T-helper 17 cell (primary cell): ENCODE measurements around the gene INTS1. TPM values are rescaled to one million over a fixed set of nuclear protein-coding genes. Genes with fewer than 3 reads are reported as not detected.
"Not testable (repeated sequence)": the region's sequence is repeated elsewhere in the genome, so short reads cannot be mapped to it uniquely, and the experiment has no call there.

Experiments
- ATAC-seq: fragments of 150-1000 bp; cut with Tn5 transposase; 2 replicates; pipeline ENCODE4 v1.10.0; 2021; ENCODE audit warnings: mild to moderate bottlenecking, moderate library complexity
- DNase-seq, 3 donors: peaks; one replicate each; pipeline versions ENCODE4 v3.0.0 to v3.0.0-alpha.2; 2020 to 2021
- H3K9me3 ChIP-seq: one replicate; pipeline ENCODE4 v1.7.0; 2013; ENCODE audit warnings: low read length, mild to moderate bottlenecking; ENCODE audit not compliant: control insufficient read depth, poor library complexity, severe bottlenecking
- H3K27ac Mint-ChIP-seq: one replicate; pipeline ENCODE4 v1.8.0; 2022; ENCODE audit warnings: mild to moderate bottlenecking, moderate library complexity, mixed read lengths
- H3K27me3 Mint-ChIP-seq: one replicate; pipeline ENCODE4 v1.8.0; 2022; ENCODE audit warnings: mixed read lengths
- H3K36me3 Mint-ChIP-seq: one replicate; pipeline ENCODE4 v1.8.0; 2022; ENCODE audit warnings: low read depth, mixed read lengths
- H3K4me1 Mint-ChIP-seq: one replicate; pipeline ENCODE4 v1.8.0; 2022; ENCODE audit warnings: mild to moderate bottlenecking, mixed read lengths
- H3K4me3 Mint-ChIP-seq: one replicate; pipeline ENCODE4 v1.8.0; 2022; ENCODE audit warnings: mild to moderate bottlenecking, moderate library complexity, mixed read lengths
- total RNA-seq, 4 donors: library from RNA in 2 of 4; stranded (reverse) in 2 of 4; gene quantifications; one replicate each; pipeline ENCODE4 v1.2.3 and lab custom pipeline; 2022 to 2026

The INTS1 gene
- total RNA-seq, 2 donors from 2014 or later: 88.2 to 89.4 TPM

DNA sequence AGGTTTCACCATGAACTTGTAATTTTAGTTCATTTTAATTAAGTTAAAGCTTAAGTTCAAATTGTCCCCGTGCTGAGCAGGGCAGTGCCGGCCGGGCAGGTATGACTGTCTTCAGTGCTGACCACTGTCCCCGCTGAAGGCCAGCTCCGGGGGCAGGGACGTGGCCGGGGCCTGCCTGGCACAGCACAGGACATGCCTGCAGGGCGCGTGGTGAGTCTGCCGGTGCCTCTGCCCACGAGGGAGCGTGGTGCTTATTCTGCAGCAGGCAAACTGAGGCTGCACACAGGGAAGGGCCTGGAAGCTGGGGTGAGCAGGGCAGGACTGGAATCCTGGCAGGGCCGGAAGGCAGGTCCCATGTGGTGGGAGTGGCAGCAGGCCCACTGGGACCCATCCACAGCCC is 54.7 kb downstream of the INTS1 start:
- H3K4me1 Mint-ChIP-seq: no peaks in the 10 kb centered on the region
- ATAC-seq (no peak), DNase-seq (no peak)
- H3K36me3 Mint-ChIP-seq: no peaks in the 10 kb centered on the region
- H3K4me3 Mint-ChIP-seq: no peak overlapping the region
- no peaks in the 10 kb centered on the region for H3K9me3 ChIP-seq
- H3K27me3 Mint-ChIP-seq: no peaks in the 10 kb centered on the region
- no peak overlapping the region for H3K27ac Mint-ChIP-seq

GRCh38 chr7:1448958-1449357 is 55.2 kb downstream of the INTS1 start:
- H3K36me3 Mint-ChIP-seq: no peaks in the 10 kb centered on the region
- H3K9me3 ChIP-seq: no peaks in the 10 kb centered on the region
- no peak for ATAC-seq
- H3K4me3 Mint-ChIP-seq: no peak overlapping the region
- H3K27me3 Mint-ChIP-seq: no peaks in the 10 kb centered on the region
- H3K27ac Mint-ChIP-seq: no peak overlapping the region
- no peaks in the 10 kb centered on the region for H3K4me1 Mint-ChIP-seq
- DNase-seq: no peak

GRCh38 chr7:1447551-1448244 is 56.5 kb downstream of the INTS1 start:
- no peak overlapping the region for H3K27ac Mint-ChIP-seq

GRCh38 chr7:1447112-1447511 is 57.1 kb downstream of the INTS1 start:
- H3K4me1 Mint-ChIP-seq: no peaks in the 10 kb centered on the region
- no peaks in the 10 kb centered on the region for H3K36me3 Mint-ChIP-seq
- H3K27me3 Mint-ChIP-seq: no peaks in the 10 kb centered on the region
- no peak overlapping the region for H3K4me3 Mint-ChIP-seq
- ATAC-seq (no peak), DNase-seq (no peak)
- no peaks in the 10 kb centered on the region for H3K9me3 ChIP-seq
- H3K27ac Mint-ChIP-seq: no peak overlapping the region

More at GRCh38 chr7:1447551-1448244, 56.5 kb downstream of the INTS1 start:
- no peaks in the 10 kb centered on the region for H3K9me3 ChIP-seq
- H3K4me1 Mint-ChIP-seq: no peaks in the 10 kb centered on the region
- no peaks in the 10 kb centered on the region for H3K27me3 Mint-ChIP-seq
- H3K4me3 Mint-ChIP-seq: no peak overlapping the region
- ATAC-seq (no peak), DNase-seq (no peak)
- H3K36me3 Mint-ChIP-seq: no peaks in the 10 kb centered on the region

DNA sequence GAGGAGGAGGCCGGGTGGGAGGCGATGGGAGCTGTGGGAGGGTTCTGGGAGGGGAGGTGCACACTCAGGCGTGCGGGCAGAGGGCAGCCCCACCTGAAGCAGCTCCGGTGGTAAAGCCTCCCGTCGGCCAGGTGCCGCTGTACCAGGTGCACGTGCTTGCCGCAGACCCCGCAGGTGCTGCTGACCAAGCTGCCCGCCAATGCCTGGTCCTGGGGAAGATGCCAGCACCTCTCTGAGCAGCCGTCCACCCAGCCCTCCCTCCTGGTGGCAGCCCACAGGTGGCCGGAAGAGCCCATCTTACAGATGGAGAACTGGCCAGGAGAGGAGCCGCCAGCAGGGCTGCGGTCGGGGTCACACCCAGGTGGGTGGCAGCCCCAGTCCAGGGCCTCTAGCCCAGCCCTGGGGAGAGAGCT is 57.6 kb downstream of the INTS1 start:
- DNase-seq (no peak), ATAC-seq (no peak)
- H3K9me3 ChIP-seq: no peaks in the 10 kb centered on the region
- H3K27me3 Mint-ChIP-seq: no peaks in the 10 kb centered on the region
- no peak overlapping the region for H3K27ac Mint-ChIP-seq
- H3K4me1 Mint-ChIP-seq: no peaks in the 10 kb centered on the region
- no peak overlapping the region for H3K4me3 Mint-ChIP-seq
- H3K36me3 Mint-ChIP-seq: no peaks in the 10 kb centered on the region

DNA sequence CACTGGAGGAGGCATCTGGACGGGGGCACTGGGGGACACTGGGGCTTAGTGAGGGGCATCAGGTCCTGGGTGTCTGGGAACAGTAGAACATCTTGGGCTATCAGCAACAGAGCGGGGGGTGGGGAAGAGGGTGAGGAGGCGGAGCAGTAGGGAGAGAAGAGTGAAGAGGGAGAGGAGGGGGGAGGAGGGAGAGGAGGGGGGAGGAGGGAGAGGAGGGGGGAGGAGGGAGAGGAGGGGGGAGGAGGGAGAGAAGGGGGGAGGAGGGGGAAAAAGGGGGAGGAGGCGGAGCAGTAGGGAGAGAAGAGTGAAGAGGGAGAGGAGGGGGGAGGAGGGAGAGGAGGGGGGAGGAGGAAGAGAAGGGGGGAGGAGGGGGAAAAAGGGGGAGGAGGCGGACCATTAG is 58.2 kb downstream of the INTS1 start:
- H3K4me3 Mint-ChIP-seq, H3K4me1 Mint-ChIP-seq, H3K27me3 Mint-ChIP-seq, ATAC-seq, H3K27ac Mint-ChIP-seq, H3K9me3 ChIP-seq, DNase-seq, H3K36me3 Mint-ChIP-seq: not testable (repeated sequence)

GRCh38 chr7:1445341-1445740 is 58.8 kb downstream of the INTS1 start:
- no peaks in the 10 kb centered on the region for H3K9me3 ChIP-seq
- Mint-ChIP-seq H3K4me3 (no peak overlapping the region), H3K27me3 (no peaks in the 10 kb centered on the region), H3K27ac (no peak overlapping the region), H3K4me1 (no peaks in the 10 kb centered on the region), H3K36me3 (no peaks in the 10 kb centered on the region)
- ATAC-seq: no peak
- no peak for DNase-seq

DNA sequence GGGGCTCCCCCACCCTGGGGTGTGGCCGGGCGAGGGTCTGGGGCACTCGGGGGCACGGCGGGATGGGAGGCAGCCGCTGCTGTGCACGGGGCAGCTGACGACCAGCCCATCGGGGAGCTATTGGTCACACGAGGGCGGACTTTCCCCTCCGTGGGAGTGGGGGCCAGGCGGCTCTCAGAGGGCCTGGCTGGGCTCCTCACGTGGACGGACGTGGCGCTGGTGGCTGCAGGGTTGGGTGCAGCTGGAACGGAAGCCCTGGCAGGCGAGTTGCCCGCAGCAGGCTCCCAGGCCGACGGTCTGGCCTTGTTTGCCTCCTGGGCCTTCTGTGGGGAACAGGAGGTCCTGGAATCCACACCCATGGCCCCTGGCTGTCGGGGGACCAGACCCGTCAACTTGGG is 59.3 kb downstream of the INTS1 start:
- DNase-seq (no peak), ATAC-seq (no peak)
- no peaks in the 10 kb centered on the region for H3K27me3 Mint-ChIP-seq
- no peak overlapping the region for H3K27ac Mint-ChIP-seq
- H3K4me3 Mint-ChIP-seq: no peak overlapping the region
- no peaks in the 10 kb centered on the region for H3K4me1 Mint-ChIP-seq
- H3K9me3 ChIP-seq: no peaks in the 10 kb centered on the region
- H3K36me3 Mint-ChIP-seq: no peaks in the 10 kb centered on the region

DNA sequence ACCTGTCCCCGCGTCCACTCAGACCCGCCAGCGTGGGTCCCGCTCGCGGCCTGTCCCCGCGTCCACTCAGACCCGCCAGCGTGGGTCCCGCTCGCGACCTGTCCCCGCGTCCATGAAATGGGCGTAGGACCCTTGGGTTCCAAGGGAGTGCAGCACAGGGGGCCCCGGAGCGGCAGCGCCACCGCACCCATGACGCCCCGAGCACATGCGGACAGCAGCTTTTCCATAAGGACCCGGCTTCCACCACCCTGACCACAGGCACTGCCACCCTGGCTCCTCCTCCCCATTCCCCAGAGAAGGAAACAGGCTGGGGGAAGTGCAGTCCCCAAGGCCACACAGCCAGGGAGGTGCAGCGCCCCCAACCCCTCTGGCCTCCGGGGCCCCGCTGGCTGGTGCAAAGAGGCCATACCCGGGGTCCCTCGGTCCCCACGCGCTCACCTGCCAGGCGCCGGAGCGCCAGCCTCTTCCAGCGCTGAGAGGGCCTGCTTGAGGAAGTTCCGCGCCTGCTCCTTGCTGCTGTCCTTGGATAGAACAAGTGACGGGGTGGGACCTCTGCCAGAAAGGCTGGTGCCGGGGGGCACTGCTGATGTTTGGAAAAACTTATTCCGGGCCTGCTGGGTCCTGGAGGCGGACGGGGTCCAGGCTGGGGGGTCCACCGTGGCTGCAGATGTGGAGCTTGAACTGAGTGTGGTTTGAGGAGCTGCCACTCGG is 59.8 kb downstream of the INTS1 start:
- Mint-ChIP-seq H3K4me3 (no peak overlapping the region), H3K36me3 (no peaks in the 10 kb centered on the region), H3K27ac (no peak overlapping the region)

GRCh38 chr7:1443587-1444200 is 60.5 kb downstream of the INTS1 start:
- not testable (repeated sequence) for H3K27ac Mint-ChIP-seq, H3K36me3 Mint-ChIP-seq, H3K4me1 Mint-ChIP-seq, ATAC-seq, H3K9me3 ChIP-seq, H3K4me3 Mint-ChIP-seq, H3K27me3 Mint-ChIP-seq, DNase-seq

More for the DNA sequence above, 59.8 kb downstream of the INTS1 start:
- DNase-seq (no peak), ATAC-seq (no peak)
- H3K4me1 Mint-ChIP-seq: no peaks in the 10 kb centered on the region
- no peaks in the 10 kb centered on the region for H3K27me3 Mint-ChIP-seq
- H3K9me3 ChIP-seq: no peaks in the 10 kb centered on the region

GRCh38 chr7:1442355-1443124 is 61.6 kb downstream of the INTS1 start:
- H3K27me3 Mint-ChIP-seq: no peaks in the 10 kb centered on the region
- ATAC-seq (no peak), DNase-seq (no peak)
- H3K36me3 Mint-ChIP-seq: no peaks in the 10 kb centered on the region
- no peaks in the 10 kb centered on the region for H3K9me3 ChIP-seq
- no peak overlapping the region for H3K27ac Mint-ChIP-seq
- H3K4me1 Mint-ChIP-seq: no peaks in the 10 kb centered on the region
- H3K4me3 Mint-ChIP-seq: no peak overlapping the region

- Mint-ChIP-seq H3K36me3 (no peaks in the 10 kb centered on the region), H3K4me1 (no peaks in the 10 kb centered on the region), H3K4me3 (no peak overlapping the region), H3K27ac (no peak overlapping the region), H3K27me3 (no peaks in the 10 kb centered on the region)
- no peaks in the 10 kb centered on the region for H3K9me3 ChIP-seq
- ATAC-seq: no peak
- DNase-seq: no peak
These were observed 62.4 kb downstream of the INTS1 start for GRCh38 chr7:1441615-1442354.

GRCh38 chr7:1440620-1441019 is 63.6 kb downstream of the INTS1 start:
- no peak overlapping the region for H3K4me3 Mint-ChIP-seq
- no peak for ATAC-seq
- no peaks in the 10 kb centered on the region for H3K27me3 Mint-ChIP-seq
- no peaks in the 10 kb centered on the region for H3K4me1 Mint-ChIP-seq
- H3K36me3 Mint-ChIP-seq: no peaks in the 10 kb centered on the region
- DNase-seq: no peak
- H3K27ac Mint-ChIP-seq: no peak overlapping the region
- H3K9me3 ChIP-seq: no peaks in the 10 kb centered on the region
